ENCODE measurements around the gene MRE11. TPM values are rescaled to one million over a fixed set of nuclear protein-coding genes. Genes with fewer than 3 reads are reported as not detected.
A peak's percentile ranks its signal among the peaks of the same experiment; 100 is the strongest.

Gene MRE11
- total RNA-seq, 2 experiments from 2014 or later = 38.3 to 42.0 TPM

- intact Hi-C loops (cut with micrococcal nuclease) = no loop called here
- DNase-seq = peak; percentile 48
- Mint-ChIP-seq H3K9me3 (no peaks in the 10 kb centered on the region), H3K27ac (peak overlapping the region; percentile 57), H3K27me3 (no peaks in the 10 kb centered on the region), H3K4me1 (ENCODE audit: low read depth) (peaks cover 22% of the 10 kb centered on the region), H3K36me3 (ENCODE audit: low read depth) (peaks cover 46% of the 10 kb centered on the region), H3K4me3 (no peak overlapping the region)
- ChIA-PET POLR2A (no interaction called here), CTCF (no interaction called here)
- TF ChIP-seq CTCF (IDR thresholded peaks at IDR 0.05) = no peak
- ATAC-seq = peak; percentile 80
These were observed 20.5 kb downstream of the MRE11 start for GRCh38 chr11:94472916-94473799.

- Mint-ChIP-seq H3K9me3 (no peaks in the 10 kb centered on the region), H3K36me3 (ENCODE audit: low read depth) (peaks cover 50% of the 10 kb centered on the region), H3K4me1 (ENCODE audit: low read depth) (peaks cover 15% of the 10 kb centered on the region), H3K27me3 (no peaks in the 10 kb centered on the region), H3K27ac (no peak overlapping the region), H3K4me3 (no peak overlapping the region)
- CTCF ChIA-PET = no interaction called here
- DNase-seq (no peak), ATAC-seq (peak; percentile 45)
- no peak for TF ChIP-seq CTCF (IDR thresholded peaks at IDR 0.05)
- POLR2A ChIA-PET = no interaction called here
- intact Hi-C loops (cut with micrococcal nuclease) = no loop called here
These were observed 24.2 kb downstream of the MRE11 start for GRCh38 chr11:94469416-94469815.

- ChIA-PET CTCF (interaction anchor here (2.0 kb wide), 1 partner anchor 9 kb away, joined by 5 read pairs; no protein-coding TSS in a partner anchor), POLR2A (interaction anchor here (0.6 kb wide), 1 partner anchor 148 kb away, joined by 3 read pairs; no protein-coding TSS in a partner anchor)
- Mint-ChIP-seq H3K27me3 (no peaks in the 10 kb centered on the region), H3K36me3 (ENCODE audit: low read depth) (peaks cover 60% of the 10 kb centered on the region), H3K27ac (no peak overlapping the region), H3K4me1 (ENCODE audit: low read depth) (no peaks in the 10 kb centered on the region), H3K4me3 (no peak overlapping the region), H3K9me3 (no peaks in the 10 kb centered on the region)
- ATAC-seq = no peak
- intact Hi-C loops (cut with micrococcal nuclease) = no loop called here
- TF ChIP-seq CTCF (IDR thresholded peaks at IDR 0.05) = no peak
- no peak for DNase-seq
These were observed 34.1 kb downstream of the MRE11 start for GRCh38 chr11:94459576-94459975.

- ATAC-seq = peak; percentile 42
- Mint-ChIP-seq H3K27me3 (no peaks in the 10 kb centered on the region), H3K9me3 (no peaks in the 10 kb centered on the region), H3K4me3 (no peak overlapping the region), H3K4me1 (ENCODE audit: low read depth) (no peaks in the 10 kb centered on the region), H3K27ac (peak overlapping the region; percentile 41), H3K36me3 (ENCODE audit: low read depth) (peaks cover 51% of the 10 kb centered on the region)
- intact Hi-C loops (cut with micrococcal nuclease) = no loop called here
- ChIA-PET POLR2A (no interaction called here), CTCF (interaction anchor here (1.5 kb wide), 1 partner anchor 55 kb away, joined by 3 read pairs; the partner anchor contains the start of gene C11orf97)
- no peak for TF ChIP-seq CTCF (IDR thresholded peaks at IDR 0.05)
- peak; percentile 5 for DNase-seq
These were observed 36.3 kb downstream of the MRE11 start for GRCh38 chr11:94457118-94458029.
